Liver (tissue), 9 donors: ENCODE results near the gene MSMP. TPM values are rescaled to one million over a fixed set of nuclear protein-coding genes. Genes with fewer than 3 reads are reported as not detected.

Experiments
- DNase-seq: peaks from one replicate; pipeline ENCODE4 v3.0.0-alpha.2; 2017; ENCODE audit warnings: low spot score
- H3K27ac ChIP-seq, 2 donors: one replicate each; pipeline ENCODE4 v1.7.0; 2013; ENCODE audit warnings: inconsistent platforms in 2 of 2, low read length in 2 of 2, control low read depth in 1 of 2, low read depth in 1 of 2, mild to moderate bottlenecking in 1 of 2
- H3K27me3 ChIP-seq, 4 donors: one replicate each; pipeline versions ENCODE4 v1.6.1 to v1.7.0; 2013; ENCODE audit warnings: low read length in 3 of 4, inconsistent platforms in 1 of 4, mild to moderate bottlenecking in 1 of 4, moderate library complexity in 1 of 4; ENCODE audit not compliant: control insufficient read depth in 4 of 4, insufficient read depth in 4 of 4
- H3K36me3 ChIP-seq, 4 donors: one replicate each; pipeline versions ENCODE4 v1.6.1 to v1.7.0; 2013; ENCODE audit warnings: low read length in 3 of 4, mild to moderate bottlenecking in 3 of 4, low read depth in 1 of 4, moderate library complexity in 1 of 4; ENCODE audit not compliant: control insufficient read depth in 4 of 4, insufficient read depth in 3 of 4
- H3K4me1 ChIP-seq, 4 donors: one replicate each; pipeline versions ENCODE4 v1.6.1 to v1.7.0; 2013; ENCODE audit warnings: low read length in 3 of 4, mild to moderate bottlenecking in 3 of 4, moderate library complexity in 1 of 4; ENCODE audit not compliant: control insufficient read depth in 4 of 4, insufficient read depth in 4 of 4
- H3K4me3 ChIP-seq, 3 donors: one replicate each; pipeline versions ENCODE4 v1.6.1 to v1.7.0; 2013; ENCODE audit warnings: low read length in 3 of 3, control low read depth in 1 of 3, low read depth in 1 of 3, mild to moderate bottlenecking in 1 of 3
- H3K9ac ChIP-seq, 2 donors: one replicate each; pipeline ENCODE4 v1.7.0; 2013; ENCODE audit warnings: low read length in 2 of 2, mild to moderate bottlenecking in 2 of 2, moderate library complexity in 2 of 2, control low read depth in 1 of 2, low read depth in 1 of 2
- H3K9me3 ChIP-seq, 4 donors: one replicate each; pipeline versions ENCODE4 v1.6.1 to v1.7.0; 2013; ENCODE audit warnings: low read length in 3 of 4; ENCODE audit not compliant: control insufficient read depth in 4 of 4
- EGR1 ChIP-seq, 2 donors: IDR thresholded peaks; 2 replicates each; pipeline ENCODE4 v1.6.1; 2016 to 2018; ENCODE audit warnings: antibody characterized with exemption in 2 of 2, low read depth in 2 of 2
- FOXA1 ChIP-seq: IDR thresholded peaks from 2 replicates; pipeline ENCODE4 v1.6.1; 2016; ENCODE audit warnings: antibody characterized with exemption
- FOXA2 ChIP-seq: IDR thresholded peaks from 2 replicates; pipeline ENCODE4 v1.6.1; 2016; ENCODE audit warnings: antibody characterized with exemption
- HNF4A ChIP-seq, 2 donors: conservative IDR thresholded peaks; 2 replicates each; pipeline ENCODE4 v1.6.1; 2016; ENCODE audit warnings: antibody characterized with exemption in 2 of 2, mild to moderate bottlenecking in 2 of 2
- HNF4G ChIP-seq: IDR thresholded peaks from 2 replicates; pipeline ENCODE4 v1.6.1; 2016; ENCODE audit warnings: antibody characterized with exemption
- JUND ChIP-seq, 2 donors: IDR thresholded peaks; 2 replicates each; pipeline ENCODE4 v1.6.1; 2016; ENCODE audit warnings: antibody characterized with exemption in 2 of 2
- NR2F2 ChIP-seq: IDR thresholded peaks from 2 replicates; pipeline ENCODE4 v1.6.1; 2016; ENCODE audit warnings: antibody characterized with exemption
- RAD21 ChIP-seq, 2 donors: IDR thresholded peaks; 2 replicates each; pipeline ENCODE4 v1.6.1; 2016; ENCODE audit warnings: antibody characterized with exemption in 2 of 2, mild to moderate bottlenecking in 2 of 2
- RXRA ChIP-seq, 2 donors: IDR thresholded peaks; 2 replicates each; pipeline ENCODE4 v1.6.1; 2017 to 2018; ENCODE audit warnings: antibody characterized with exemption in 2 of 2, mild to moderate bottlenecking in 1 of 2
- SP1 ChIP-seq: IDR thresholded peaks from 2 replicates; pipeline ENCODE4 v1.6.1; 2018; ENCODE audit warnings: antibody characterized with exemption, mild to moderate bottlenecking
- TAF1 ChIP-seq: conservative IDR thresholded peaks from 2 replicates; pipeline ENCODE4 v1.6.1; 2016; ENCODE audit warnings: antibody characterized with exemption, mild to moderate bottlenecking
- YY1 ChIP-seq: IDR thresholded peaks from 2 replicates; pipeline ENCODE4 v1.6.1; 2016; ENCODE audit warnings: antibody characterized with exemption, mild to moderate bottlenecking
- WGBS: extraction: QIAGEN DNeasy Blood & Tissue Kit; methylation state at CpG from one replicate; pipeline ENCODE4 v1.1.7; 2013; 5-methylcytosine and 5-hydroxymethylcytosine counted together
- polyA plus RNA-seq, 2 donors: library from polyadenylated mRNA; stranded (reverse) in 1 of 2; unstranded in 1 of 2; fragments of 200-250 nt in 1 of 2; fragments of >200 nt in 1 of 2; fragmentation: Nextera tagmentation in 1 of 2; extraction: Ambion mirVana in 1 of 2; gene quantifications; one replicate each; pipeline versions ENCODE4 v1.2.1 to v1.2.3, GENCODE V29; 2013 to 2015
- total RNA-seq, 2 donors: library from RNA; depleted of rRNA; stranded (reverse); fragments of >200 nt; gene quantifications; one replicate each; pipeline ENCODE4 v1.2.3, GENCODE V29; 2014
- TF ChIP-seq, protein P1 (sequence below): IDR thresholded peaks from 2 replicates; pipeline ENCODE4 v1.6.1; 2016; ENCODE audit warnings: antibody characterized with exemption
- TF ChIP-seq, protein P2 (sequence below): fragments of 150-350 bp; IDR thresholded peaks from 2 replicates; pipeline ENCODE4 v1.5.1; 2017; ENCODE audit warnings: improper control_type of control experiment, low read depth, low read length; ENCODE audit not compliant: missing input control
- TF ChIP-seq, protein P3 (sequence below): IDR thresholded peaks from 2 replicates; pipeline ENCODE4 v1.6.1; 2016; ENCODE audit warnings: antibody characterized with exemption, mild to moderate bottlenecking
- TF ChIP-seq, protein P4 (sequence below): IDR thresholded peaks from 2 replicates; pipeline ENCODE4 v1.6.1; 2016; ENCODE audit warnings: antibody characterized with exemption
- donor health status: healthy.
- donor health status: healthy.
- donor health status: healthy.
- donor health status: healthy.
- donor health status: healthy.

The MSMP gene
- total and polyA plus RNA-seq, 4 donors: not detected

DNA sequence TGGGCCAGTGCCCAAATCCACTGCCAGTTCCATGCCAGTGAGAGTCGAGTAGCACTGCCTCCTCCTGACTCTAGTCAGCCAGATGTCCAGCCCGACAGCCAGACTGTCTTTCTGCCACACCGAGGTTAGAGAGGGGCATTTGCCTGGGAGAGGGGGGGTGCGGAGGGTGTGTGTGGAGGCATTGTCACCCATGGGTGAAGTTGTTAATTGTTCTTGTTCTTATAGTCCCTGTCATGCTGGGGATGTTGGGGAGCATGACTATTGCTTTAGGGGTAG, 3.9 kb downstream of the MSMP start:
- H3K9me3 ChIP-seq: no peaks in the 10 kb centered on the region
- 63% methylated on average over 4 of the region's 4 CpGs for WGBS

DNA sequence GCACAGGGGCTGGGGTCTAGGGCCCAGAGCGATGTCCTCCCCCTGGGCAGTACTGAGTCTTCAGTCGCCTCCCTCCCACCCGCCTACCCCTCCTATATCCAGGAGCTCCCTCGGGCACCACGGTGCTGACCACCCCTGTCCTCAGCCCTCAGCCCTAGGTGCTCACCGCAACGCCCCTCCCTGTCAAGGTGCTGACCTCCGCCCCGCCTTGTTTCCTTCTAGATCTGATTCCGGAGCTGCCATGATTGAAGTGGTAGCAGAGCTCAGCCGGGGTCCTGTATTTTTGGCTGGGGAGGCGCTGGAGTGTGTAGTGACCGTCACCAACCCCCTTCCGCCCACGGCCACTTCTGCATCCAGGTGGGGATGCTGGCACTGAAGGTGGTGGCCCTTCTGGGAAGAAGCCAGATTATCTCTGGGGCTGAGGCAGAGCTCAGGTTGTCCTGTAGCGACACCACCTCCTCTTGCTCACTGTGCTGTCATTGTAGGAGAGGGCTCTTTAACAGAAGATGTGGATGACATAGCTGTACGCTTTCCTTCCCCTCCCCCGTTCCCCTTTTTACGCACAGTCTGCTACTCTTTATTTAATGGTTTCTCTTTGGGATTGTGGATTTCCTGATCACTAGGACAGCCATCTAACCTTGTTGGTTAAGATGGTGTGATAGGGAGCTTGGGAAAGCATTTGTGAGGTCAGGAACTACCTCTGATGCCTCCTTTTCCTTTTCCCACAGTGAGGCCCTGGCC, 4.4 kb downstream of the MSMP start:
- TF ChIP-seq, protein P1, sequence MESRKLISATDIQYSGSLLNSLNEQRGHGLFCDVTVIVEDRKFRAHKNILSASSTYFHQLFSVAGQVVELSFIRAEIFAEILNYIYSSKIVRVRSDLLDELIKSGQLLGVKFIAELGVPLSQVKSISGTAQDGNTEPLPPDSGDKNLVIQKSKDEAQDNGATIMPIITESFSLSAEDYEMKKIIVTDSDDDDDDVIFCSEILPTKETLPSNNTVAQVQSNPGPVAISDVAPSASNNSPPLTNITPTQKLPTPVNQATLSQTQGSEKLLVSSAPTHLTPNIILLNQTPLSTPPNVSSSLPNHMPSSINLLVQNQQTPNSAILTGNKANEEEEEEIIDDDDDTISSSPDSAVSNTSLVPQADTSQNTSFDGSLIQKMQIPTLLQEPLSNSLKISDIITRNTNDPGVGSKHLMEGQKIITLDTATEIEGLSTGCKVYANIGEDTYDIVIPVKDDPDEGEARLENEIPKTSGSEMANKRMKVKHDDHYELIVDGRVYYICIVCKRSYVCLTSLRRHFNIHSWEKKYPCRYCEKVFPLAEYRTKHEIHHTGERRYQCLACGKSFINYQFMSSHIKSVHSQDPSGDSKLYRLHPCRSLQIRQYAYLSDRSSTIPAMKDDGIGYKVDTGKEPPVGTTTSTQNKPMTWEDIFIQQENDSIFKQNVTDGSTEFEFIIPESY: no peak
- TF ChIP-seq, protein P2, sequence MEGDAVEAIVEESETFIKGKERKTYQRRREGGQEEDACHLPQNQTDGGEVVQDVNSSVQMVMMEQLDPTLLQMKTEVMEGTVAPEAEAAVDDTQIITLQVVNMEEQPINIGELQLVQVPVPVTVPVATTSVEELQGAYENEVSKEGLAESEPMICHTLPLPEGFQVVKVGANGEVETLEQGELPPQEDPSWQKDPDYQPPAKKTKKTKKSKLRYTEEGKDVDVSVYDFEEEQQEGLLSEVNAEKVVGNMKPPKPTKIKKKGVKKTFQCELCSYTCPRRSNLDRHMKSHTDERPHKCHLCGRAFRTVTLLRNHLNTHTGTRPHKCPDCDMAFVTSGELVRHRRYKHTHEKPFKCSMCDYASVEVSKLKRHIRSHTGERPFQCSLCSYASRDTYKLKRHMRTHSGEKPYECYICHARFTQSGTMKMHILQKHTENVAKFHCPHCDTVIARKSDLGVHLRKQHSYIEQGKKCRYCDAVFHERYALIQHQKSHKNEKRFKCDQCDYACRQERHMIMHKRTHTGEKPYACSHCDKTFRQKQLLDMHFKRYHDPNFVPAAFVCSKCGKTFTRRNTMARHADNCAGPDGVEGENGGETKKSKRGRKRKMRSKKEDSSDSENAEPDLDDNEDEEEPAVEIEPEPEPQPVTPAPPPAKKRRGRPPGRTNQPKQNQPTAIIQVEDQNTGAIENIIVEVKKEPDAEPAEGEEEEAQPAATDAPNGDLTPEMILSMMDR: no peak
- TF ChIP-seq JUND (IDR thresholded peaks at IDR 0.05) (no peak), RXRA (IDR thresholded peaks at IDR 0.05) (no peak), FOXA2 (no peak), YY1 (peak; percentile 35), TAF1 (peak; percentile 33), EGR1 (IDR thresholded peaks at IDR 0.05; ENCODE audit: low read depth in 2 of 2) (no peak), NR2F2 (no peak), RAD21 (IDR thresholded peaks at IDR 0.05) (no peak)
- TF ChIP-seq, protein P3, sequence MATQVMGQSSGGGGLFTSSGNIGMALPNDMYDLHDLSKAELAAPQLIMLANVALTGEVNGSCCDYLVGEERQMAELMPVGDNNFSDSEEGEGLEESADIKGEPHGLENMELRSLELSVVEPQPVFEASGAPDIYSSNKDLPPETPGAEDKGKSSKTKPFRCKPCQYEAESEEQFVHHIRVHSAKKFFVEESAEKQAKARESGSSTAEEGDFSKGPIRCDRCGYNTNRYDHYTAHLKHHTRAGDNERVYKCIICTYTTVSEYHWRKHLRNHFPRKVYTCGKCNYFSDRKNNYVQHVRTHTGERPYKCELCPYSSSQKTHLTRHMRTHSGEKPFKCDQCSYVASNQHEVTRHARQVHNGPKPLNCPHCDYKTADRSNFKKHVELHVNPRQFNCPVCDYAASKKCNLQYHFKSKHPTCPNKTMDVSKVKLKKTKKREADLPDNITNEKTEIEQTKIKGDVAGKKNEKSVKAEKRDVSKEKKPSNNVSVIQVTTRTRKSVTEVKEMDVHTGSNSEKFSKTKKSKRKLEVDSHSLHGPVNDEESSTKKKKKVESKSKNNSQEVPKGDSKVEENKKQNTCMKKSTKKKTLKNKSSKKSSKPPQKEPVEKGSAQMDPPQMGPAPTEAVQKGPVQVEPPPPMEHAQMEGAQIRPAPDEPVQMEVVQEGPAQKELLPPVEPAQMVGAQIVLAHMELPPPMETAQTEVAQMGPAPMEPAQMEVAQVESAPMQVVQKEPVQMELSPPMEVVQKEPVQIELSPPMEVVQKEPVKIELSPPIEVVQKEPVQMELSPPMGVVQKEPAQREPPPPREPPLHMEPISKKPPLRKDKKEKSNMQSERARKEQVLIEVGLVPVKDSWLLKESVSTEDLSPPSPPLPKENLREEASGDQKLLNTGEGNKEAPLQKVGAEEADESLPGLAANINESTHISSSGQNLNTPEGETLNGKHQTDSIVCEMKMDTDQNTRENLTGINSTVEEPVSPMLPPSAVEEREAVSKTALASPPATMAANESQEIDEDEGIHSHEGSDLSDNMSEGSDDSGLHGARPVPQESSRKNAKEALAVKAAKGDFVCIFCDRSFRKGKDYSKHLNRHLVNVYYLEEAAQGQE: no peak
- WGBS: 1% methylated on average over 19 of the region's 19 CpGs
- Histone ChIP-seq H3K36me3 (peaks cover 10 to 38% (median 33%) of the 10 kb centered on the region in 4 donors), H3K9me3 (no peaks in the 10 kb centered on the region), H3K9ac (peak overlapping the region; percentile 65 to 74), H3K27me3 (no peaks in the 10 kb centered on the region), H3K4me3 (peak overlapping the region; percentile 82 to 85 (median 84)), H3K27ac (peak overlapping the region; percentile 82 to 86), H3K4me1 (peaks cover 11 to 40% (median 34%) of the 10 kb centered on the region in 4 donors)
- no peak for DNase-seq

More for the DNA sequence above, 3.9 kb downstream of the MSMP start:
- no peaks in the 10 kb centered on the region for H3K27me3 ChIP-seq
- peaks cover 10 to 39% (median 34%) of the 10 kb centered on the region in 4 donors for H3K36me3 ChIP-seq
- DNase-seq: no peak
- H3K4me1 ChIP-seq: peaks cover 11 to 40% (median 34%) of the 10 kb centered on the region in 4 donors
- H3K27ac ChIP-seq: peak overlapping the region in 1 of 2 donors; percentile 82
- TF ChIP-seq RXRA (IDR thresholded peaks at IDR 0.05) (no peak), TAF1 (no peak), FOXA1 (no peak), SP1 (no peak), HNF4A (conservative IDR thresholded peaks at IDR 0.05) (no peak), NR2F2 (no peak), HNF4G (no peak)
- TF ChIP-seq, protein P4, sequence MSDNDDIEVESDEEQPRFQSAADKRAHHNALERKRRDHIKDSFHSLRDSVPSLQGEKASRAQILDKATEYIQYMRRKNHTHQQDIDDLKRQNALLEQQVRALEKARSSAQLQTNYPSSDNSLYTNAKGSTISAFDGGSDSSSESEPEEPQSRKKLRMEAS: no peak
- TF ChIP-seq, protein P1: no peak
- peak overlapping the region in 1 of 2 donors; percentile 63 for H3K9ac ChIP-seq
- peak overlapping the region in 2 of 3 donors; percentile 82 to 84 for H3K4me3 ChIP-seq
